Astrocyte (in vitro differentiated cells and primary cell): ENCODE results near the gene ALDH3A2.

ENCODE experiments used
- EZH2 ChIP-seq: IDR thresholded peaks from 2 replicates; pipeline ENCODE4 v1.6.1; 2012; ENCODE audit warnings: mild to moderate bottlenecking, low read length, inconsistent platforms; ENCODE audit not compliant: insufficient read depth
- TF ChIP-seq, protein P1 (sequence below): IDR thresholded peaks from 2 replicates; pipeline ENCODE4 v1.5.1; 2011; ENCODE audit warnings: low read depth, mild to moderate bottlenecking, inconsistent platforms, low read length, moderate library complexity; ENCODE audit not compliant: insufficient read depth

DNA sequence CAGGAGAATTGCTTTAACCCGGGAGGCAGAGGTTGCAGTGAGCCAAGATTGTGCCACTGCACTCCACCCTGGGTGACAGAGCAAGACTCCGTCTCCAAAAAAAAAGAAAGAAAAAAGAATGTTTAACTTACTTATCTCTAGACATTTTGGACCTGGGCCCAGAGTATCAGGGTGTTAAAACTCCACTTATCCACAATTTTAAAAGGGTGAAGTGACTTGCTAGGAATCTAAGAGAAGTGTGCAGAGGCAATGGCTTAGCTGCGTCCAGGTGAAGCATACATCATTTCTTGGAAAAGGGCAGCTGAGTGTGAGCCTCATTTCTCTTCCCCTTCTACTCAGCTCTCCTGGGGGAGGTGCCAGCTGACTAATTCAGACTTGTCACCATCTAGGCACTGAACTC lies 25.1 kb downstream of the ALDH3A2 start:
- TF ChIP-seq, protein P1, sequence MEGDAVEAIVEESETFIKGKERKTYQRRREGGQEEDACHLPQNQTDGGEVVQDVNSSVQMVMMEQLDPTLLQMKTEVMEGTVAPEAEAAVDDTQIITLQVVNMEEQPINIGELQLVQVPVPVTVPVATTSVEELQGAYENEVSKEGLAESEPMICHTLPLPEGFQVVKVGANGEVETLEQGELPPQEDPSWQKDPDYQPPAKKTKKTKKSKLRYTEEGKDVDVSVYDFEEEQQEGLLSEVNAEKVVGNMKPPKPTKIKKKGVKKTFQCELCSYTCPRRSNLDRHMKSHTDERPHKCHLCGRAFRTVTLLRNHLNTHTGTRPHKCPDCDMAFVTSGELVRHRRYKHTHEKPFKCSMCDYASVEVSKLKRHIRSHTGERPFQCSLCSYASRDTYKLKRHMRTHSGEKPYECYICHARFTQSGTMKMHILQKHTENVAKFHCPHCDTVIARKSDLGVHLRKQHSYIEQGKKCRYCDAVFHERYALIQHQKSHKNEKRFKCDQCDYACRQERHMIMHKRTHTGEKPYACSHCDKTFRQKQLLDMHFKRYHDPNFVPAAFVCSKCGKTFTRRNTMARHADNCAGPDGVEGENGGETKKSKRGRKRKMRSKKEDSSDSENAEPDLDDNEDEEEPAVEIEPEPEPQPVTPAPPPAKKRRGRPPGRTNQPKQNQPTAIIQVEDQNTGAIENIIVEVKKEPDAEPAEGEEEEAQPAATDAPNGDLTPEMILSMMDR = no peak
- no peak for TF ChIP-seq EZH2
